HG02642 (cell line): ENCODE data around the gene FA2H.
"Not testable (repeated sequence)": the region's sequence is repeated elsewhere in the genome, so short reads cannot be mapped to it uniquely, and the experiment has no call there.

Experiments
- ATAC-seq: cut with Tn5 transposase; IDR thresholded peaks from one replicate; pipeline ENCODE4 v1.9.1; 2021; ENCODE audit warnings: mild to moderate bottlenecking; ENCODE audit not compliant: unreplicated experiment, poor library complexity

Gene FA2H

DNA sequence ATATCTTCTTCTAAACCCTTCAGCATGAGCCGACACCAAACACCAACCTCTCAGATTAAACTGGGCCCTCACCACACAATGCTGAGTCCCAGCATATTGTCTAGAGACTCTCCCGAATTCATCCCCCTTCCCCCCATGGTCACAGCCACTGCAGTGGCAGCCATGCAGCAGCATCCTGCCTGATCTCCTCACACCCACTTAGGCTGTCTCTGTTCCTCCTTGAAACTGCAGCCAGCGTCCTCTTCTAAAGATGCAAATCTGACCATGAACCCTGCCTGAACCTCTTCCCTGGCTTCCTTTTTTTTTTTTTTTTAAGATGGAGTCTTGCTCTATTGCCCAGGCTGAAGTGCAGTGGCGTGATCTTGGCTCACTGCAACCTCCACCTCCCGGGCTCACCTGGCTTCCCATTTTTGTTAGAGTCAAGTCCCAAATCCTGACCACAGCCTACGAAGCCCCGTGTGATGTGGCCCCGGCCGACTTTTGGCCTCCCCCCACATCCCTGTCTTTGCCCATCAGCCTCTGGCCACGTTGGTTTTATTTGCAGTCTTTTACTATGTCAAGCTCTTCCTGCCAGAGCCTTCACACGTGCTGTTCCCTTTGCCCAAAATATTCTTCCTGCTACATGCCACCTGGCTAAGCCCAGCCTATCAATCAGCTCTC, 2.8 kb downstream of the FA2H start:
- ATAC-seq = peak; percentile 59

DNA sequence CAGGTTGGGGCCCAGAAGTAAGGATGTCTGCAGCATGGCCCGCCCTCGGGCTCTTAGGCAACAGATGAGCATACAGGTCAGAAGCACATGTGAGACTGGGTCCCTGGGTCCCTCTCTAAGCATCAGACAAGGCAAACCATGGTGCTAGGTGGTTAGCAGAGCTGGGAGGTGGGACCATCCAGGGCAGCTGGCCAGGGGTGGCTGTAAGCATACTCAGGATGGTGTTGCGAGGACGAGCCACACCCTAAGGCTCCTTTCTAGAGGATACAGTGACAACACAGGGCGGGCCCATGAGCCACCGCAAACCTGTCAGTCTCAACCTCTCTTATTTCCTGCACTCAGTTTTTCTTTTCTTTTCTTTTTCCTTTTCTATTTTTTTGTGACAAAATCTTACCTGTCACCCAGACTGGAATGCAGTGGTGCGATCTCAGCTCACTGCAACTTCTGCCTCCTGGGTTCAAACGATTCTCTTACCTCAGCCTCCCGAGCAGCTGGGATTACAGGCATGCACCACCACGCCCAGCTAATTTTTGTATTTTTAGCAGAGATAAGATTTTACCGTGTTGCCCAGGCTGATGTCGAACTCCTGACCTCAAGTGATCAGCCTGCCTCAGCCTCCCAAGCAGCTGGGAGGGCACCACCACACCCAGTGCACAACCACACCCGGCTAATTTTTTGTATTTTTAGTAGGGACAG, 3.6 kb downstream of the FA2H start:
- ATAC-seq = no peak

DNA sequence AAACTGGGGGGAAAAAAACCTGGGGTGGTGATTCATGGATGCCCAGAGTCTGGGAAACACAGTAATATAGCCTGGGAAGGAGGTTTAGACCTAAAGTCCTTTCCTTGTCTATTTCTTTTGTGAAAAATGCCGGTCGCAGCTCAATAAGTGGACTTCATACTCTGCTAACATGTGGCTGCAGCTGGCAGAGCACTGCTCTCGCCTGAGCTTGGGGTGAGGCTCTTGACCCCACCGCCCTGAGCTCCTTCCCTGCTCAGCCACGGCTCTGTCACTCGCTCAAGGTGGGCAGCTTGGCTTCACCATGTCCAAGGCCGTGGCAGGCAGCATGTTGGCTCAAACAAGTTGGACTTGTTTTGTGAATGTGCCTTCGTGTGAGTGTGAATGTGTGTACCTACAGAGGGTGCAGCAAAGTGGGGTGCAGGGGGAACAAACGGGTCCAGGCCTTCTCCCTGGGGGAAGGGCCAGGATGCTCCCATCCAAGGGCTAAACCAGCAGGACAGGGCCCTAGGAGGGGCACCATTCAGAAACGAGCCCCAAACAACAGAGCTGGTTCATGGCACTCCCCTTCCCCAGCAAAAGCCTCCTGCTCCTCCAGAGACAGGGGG, 4.9 kb downstream of the FA2H start:
- ATAC-seq = no peak

DNA sequence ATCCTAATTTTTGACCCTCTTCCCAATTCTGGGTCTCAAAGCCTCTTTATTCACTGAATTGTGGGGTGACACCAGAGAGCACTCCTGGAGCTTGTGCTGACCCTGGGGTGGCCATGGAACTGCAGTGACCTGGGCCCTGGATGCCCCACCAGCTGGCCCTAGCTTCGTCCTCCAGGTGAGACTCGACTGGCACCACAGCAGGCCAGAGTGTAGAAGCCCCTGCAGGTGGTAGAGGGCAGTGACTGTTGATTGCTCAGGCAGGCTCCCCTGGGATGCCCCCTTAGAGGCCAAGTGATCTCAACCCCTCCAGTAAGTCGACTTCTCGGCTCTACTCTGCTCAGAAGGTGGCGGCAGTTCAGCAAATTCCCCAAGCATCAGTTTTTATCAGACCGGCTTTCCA, 6.4 kb downstream of the FA2H start:
- no peak for ATAC-seq

DNA sequence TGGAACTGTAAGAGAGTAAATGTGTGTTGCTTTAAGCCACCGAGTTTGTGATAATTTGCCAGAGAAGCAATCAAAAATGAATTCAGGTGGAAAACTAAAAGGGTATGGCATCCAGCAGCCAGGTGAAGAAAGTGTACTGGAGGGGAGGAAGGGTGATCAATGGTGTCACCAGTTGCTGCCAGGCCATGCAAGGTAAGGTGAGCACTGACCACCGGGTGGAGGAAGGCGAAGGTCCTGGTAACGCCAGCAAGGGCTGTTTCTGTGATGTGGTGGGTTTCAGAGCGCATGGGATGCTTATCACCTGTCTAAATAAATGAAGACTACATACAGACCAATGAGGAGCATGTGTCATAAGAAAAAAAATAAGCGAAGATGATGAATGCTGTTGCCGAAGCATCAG, 6.9 kb downstream of the FA2H start:
- no peak for ATAC-seq

DNA sequence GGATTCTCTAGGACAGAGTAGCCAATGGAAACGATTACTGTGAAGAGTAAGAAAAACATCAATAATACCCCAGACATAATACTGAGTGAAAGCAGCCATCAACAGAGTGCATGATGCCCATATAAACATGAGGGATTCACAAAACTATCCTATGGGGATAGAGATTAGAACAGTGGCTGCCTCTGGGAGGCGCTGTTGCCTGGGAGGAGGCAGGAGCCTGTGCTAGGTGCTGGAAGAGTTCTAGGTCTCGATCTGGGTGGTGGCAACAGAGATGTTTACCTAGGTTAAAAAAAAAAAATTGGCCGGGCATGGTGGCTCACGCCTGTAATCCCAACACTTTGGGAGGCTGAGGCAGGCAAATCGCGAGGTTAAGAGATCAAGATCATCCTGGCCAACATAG, 7.9 kb downstream of the FA2H start:
- no peak for ATAC-seq

DNA sequence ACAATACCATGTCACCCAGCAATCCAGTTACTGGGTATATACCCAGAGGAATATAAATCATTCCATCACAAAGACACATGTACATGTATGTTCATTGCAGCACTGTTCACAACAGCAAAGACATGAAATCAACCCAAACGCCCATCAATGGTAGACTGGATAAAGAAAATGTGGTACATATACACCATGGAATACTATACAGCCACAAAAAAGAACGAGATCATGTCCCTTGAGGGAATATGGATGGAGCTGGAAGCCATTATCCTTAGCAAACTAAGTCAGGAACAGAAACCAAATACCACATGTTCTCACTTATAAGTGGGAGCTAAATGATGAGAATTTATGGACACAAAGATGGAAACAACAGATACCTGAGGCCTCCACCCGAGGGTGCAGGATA, 10.4 kb downstream of the FA2H start:
- ATAC-seq = not testable (repeated sequence)

DNA sequence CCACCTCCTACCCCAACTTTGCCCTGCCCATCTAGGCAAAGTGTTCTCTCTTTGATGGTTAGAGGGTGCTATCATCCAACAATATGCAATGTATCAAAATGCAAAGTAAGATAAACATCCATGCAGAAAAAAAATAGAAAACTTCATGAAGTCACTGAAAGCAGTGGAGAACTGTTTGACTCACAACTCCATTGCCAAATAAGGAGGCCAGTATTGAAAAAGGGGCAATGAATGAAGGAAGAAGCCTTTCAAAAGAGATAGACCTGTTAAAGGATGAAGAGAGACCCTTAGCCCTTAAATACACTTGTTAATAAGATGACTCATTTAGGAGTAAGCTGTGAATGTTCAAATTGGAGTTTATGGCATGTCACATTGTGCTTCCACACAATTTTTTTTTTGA, 13.0 kb downstream of the FA2H start:
- no peak for ATAC-seq

DNA sequence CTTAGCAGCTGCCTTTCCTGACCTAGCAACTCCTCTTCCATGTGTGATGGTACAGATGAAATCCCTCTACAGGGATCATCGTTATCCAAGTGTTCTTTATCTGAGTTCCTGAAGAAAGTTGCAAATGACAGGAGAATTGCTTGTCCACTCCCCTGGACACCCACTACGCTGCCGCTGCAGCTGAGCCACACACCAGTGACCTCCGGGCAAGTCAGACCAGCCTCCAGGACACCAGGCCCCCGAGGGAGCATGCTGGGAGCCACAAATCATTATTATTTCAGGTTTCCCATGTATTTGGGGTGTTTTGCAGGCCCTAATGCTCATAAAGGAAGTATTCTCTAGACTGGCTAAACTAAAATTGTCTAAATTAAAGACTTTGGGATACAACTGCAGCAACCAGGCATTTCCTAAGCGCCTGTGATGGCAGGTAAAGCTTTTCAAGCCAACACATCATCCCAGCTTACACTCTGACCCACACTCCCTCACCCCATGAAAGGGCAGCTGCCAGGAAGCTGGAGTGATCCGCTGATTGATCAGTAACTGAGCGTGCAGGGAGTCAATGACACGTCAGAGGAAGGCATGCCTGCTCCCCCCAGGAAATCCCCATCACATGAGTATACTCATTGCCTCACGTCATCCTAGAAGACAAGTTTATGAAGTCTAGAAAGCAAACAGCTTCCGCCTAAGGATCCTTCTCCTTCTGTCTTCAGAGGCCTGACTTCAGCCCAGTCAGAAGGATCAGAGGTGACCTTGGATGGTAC, 14.4 kb downstream of the FA2H start:
- no peak for ATAC-seq

DNA sequence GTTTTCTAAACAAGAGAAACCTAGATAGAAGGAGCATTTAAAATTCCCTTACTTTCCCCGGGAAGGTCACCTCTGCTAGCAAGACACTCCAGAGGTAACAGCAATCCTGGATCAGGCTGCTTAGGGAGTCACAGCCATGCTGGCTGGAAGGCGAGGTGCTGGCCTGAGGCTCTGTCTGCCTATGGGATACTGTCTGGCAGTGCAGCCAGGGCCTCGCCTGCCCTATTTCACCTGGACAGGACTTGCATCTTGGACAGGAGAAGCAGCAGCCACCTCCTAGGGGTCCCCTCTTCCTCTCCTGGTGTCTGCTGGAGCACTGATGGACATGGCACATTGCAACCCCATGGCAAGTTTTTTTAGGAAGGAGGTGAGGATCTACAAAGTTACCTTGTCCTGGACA, 15.1 kb downstream of the FA2H start:
- no peak for ATAC-seq

DNA sequence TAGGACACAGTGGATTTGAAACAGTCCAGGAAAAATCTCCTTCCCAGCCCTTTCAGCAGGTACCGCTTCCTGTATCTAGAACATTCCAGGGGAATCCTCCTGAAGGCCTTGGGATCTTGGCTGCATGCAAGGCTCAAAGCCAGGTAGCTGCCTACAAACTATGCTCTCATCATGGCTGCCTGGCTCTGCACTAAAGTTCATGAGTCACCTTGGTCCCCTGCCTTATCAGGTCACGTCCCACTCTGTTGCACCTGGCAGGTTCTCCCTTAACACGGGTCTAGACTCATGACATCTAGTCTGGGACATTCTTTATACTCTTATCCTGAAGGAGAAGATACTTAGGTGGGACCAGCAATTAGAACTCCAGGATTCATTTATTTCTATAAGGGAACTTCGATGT, 15.8 kb downstream of the FA2H start:
- ATAC-seq = no peak

DNA sequence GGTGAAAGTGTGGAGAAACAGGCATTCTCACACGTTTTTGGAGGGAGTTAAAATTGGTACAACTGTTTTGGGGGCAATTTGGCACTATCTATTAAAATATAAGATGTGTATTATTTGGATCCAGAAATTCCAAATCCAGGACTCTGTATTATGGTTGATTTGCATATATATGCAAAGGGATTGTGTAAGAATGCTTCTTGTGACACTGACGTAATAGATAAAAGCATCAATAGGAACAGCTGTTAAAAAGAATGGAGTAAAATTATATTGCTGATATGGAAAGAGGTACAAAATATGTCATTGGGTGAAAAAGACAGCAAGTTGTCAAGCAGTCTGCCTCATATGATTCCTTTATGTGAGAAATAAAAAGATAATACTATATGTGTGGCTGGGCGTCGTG, 17.3 kb downstream of the FA2H start:
- no peak for ATAC-seq

DNA sequence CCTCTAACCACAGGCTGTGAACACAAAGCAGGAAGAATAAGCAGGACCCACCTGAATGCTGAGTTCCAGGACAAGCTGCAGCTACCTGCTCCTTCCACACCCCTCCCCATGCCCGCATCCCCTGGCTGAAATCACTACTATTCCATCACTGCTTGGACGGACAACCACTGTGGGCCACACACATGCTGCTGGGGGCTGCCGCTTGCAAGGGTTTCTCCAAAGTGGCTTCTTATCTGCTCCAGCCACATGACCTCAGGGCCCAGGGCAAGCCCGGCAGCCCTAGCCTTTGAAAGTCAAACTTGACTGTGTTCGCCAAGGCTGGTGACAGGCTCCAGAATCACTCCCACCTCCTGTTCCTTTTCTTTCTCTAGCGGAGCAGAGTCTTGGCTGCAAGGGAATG, 18.4 kb downstream of the FA2H start:
- ATAC-seq = no peak

DNA sequence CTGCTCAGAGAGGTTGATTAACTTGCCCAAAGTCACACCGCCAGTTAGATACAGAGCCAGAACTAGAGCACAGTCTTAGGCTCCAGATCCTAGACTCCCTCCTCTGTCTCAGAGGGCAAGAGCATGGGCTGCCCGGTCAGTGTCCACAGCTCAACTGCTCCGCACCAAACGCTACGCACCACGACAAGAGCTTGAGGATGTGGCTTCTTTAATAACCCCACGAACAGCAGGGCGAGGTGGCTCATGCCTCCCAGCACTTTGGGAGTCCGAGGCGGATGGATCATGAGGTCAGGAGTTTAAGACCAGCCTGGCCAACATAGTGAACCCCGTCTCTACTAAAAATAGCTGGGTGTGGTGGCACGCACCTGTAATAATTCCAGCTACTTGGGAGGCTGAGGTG, 21.4 kb downstream of the FA2H start:
- no peak for ATAC-seq

DNA sequence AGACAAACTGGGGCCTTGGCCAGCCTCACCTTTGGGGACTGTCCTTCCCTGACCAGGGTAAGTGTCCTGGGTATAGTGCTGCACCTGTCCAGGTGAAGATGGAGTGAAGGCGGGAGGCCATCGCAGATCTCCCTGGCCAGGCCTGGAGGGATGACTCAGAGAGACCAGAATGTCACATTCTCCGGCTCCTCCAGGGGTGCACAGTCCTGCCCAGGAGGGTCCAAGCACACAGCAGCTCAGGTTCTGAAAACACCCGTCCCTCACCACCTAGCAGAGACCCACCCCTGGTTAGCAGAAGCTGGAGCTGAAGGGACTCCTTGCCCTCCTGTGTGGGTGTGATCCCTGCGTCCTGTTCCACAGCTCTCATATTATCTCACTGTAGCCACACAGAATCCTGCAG, 21.9 kb downstream of the FA2H start:
- ATAC-seq = no peak

DNA sequence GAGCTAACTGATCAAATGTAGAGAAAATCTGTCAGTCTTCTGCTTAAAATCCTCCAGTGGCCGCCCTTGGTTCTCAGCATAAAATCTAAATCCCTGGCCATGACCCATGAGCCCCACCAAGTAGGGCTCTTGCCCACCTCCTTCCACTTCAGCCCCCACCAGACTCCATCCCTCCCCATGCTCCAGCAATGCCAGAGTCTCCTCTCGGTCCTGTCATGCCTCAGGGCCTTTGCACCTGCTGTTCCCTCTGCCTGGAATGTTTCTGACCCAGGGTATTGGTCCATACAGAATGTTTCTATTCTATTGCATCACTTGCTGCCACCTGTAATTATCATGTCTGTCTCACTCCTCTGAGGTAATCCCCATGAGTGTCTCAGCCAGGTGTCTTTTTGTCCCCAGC, 22.4 kb downstream of the FA2H start:
- ATAC-seq = no peak

DNA sequence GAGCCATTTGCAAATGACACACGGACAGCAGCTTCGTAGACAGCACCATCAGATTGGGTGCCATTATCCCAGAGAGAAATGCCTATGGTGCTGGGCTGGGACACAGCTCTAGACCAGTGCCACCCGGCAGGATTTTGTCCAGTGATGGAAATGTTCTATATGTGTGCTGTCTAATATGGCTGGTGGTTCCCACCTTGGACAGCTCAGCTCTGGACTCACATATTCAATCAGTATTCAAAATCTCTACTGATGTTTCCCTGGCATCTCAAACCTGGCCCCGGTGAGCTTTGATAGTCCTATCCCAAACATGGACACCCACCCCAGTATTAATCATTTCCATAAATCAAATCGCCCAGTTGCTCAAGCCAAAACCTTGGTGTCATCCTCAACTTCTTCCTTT, 23.0 kb downstream of the FA2H start:
- no peak for ATAC-seq

DNA sequence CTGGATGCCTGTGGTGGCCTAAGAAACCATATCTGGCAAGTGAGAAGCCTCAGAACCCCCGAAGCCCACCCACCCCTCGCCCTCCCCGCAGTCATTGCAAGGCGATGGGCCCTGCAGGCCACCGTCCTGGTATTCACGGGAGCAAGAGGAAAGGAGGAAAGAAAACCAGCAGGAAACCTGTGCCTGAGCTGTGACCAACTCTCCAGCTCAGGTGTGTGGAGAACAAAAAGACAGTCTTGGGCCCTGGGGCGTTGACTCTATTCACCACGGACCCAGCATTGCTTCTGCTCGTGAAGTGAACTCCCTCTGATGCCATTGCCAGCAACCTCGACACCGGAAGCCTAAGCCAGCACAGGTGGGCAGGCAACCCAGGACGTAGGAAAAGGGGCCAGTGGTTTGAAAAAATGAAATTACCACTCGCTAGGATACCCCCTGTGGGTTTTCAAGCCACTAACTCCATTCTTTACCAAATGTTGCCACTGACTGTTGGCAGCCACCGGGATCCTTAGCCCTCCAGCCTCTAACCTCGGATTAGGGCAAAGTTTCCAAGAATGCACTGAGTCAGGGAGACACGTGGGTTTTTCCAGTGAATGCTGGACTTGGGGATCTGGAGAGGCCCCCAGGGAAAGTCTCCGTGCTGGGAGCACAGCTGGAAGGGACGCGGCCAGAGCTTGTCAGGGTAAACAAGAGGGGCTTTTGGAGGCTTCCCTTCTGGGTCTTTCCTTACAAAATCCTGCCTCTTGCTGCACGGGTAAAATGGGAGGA, 25.1 kb downstream of the FA2H start:
- ATAC-seq = no peak

DNA sequence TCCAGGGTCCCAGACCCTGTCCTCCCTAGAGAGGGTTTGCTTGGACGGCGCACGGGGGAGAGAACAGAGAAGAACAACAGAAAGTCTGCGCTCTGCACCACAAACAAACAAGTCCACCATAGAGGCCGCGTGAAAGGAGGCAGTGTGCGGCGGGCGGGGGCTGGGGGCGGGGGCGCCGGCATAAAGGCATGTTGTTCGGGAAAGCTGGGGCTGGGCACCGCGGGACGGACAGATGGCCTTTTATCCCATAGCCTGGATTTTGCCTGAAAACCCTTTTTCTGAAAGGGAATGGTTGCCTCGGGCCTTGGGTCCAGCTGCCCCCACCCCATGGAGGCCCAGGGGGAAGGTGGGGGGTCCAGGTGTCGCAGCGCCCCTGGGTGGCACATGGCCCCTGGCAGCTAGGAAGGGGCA, 26.0 kb downstream of the FA2H start:
- no peak for ATAC-seq
